Endothelial cell of umbilical vein (primary cell): ENCODE data around the gene BAMBI. TPM values are rescaled to one million over a fixed set of nuclear protein-coding genes. Genes with fewer than 3 reads are reported as not detected.

ENCODE experiments used
- BruUV-seq: library from RNA; stranded (reverse); fragments of 400-500 nt; replicated peaks from 2 replicates; lab custom pipeline; 2021; lab: Mats Ljungman, UMichigan
- CTCF ChIA-PET: fragments of 300-600, 350-600 bp; sonication (Branson Sonifier 250); formaldehyde crosslinking; loops from one replicate; lab custom pipeline; 2021; ENCODE audit warnings: antibody characterized with exemption, inconsistent platforms; lab: Charles Lee
- POLR2A ChIA-PET: fragments of 300-600, 350-600 bp; sonication (Branson Sonifier 250); formaldehyde crosslinking; loops from one replicate; lab custom pipeline; 2021; ENCODE audit warnings: antibody characterized with exemption, inconsistent platforms; lab: Charles Lee
- DNase-seq: peaks from one replicate; pipeline ENCODE4 v3.0.0-alpha.2; 2011; ENCODE audit warnings: low read depth, low spot score
- FAIRE-seq: peaks from 2 replicates; lab custom pipeline; 2011; peaks lifted over from hg19 to GRCh38; lab: Jason Lieb, UNC
- H2AFZ ChIP-seq: 2 replicates; pipeline ENCODE4 v1.6.0; 2012; ENCODE audit warnings: low read depth, low read length, control low read depth, inconsistent platforms
- H3K27ac ChIP-seq: 2 replicates; pipeline ENCODE4 v1.5.1; 2011; ENCODE audit warnings: low read depth, mild to moderate bottlenecking, control low read depth, low read length, moderate library complexity; ENCODE audit not compliant: insufficient read depth
- H3K27me3 ChIP-seq, 2 experiments: 2 replicates each; pipeline versions ENCODE4 v1.6.0 to v1.6.1; 2011; ENCODE audit warnings: low read length in 2 of 2, mixed read lengths in 1 of 2; ENCODE audit not compliant: control insufficient read depth in 2 of 2, insufficient read depth in 2 of 2
- H3K36me3 ChIP-seq, 2 experiments: 2 replicates in 1 of 2; 3 replicates in 1 of 2; pipeline ENCODE4 v1.5.1; 2011; ENCODE audit warnings: low read length in 2 of 2, mild to moderate bottlenecking in 1 of 2, moderate library complexity in 1 of 2; ENCODE audit not compliant: control insufficient read depth in 2 of 2, insufficient read depth in 2 of 2; ENCODE audit errors: extremely low read depth in 1 of 2
- H3K4me1 ChIP-seq: 3 replicates; pipeline ENCODE4 v1.5.1; 2011; ENCODE audit warnings: mild to moderate bottlenecking, low read length; ENCODE audit not compliant: control insufficient read depth, insufficient read depth; ENCODE audit errors: extremely low read depth
- H3K4me2 ChIP-seq: 2 replicates; pipeline ENCODE4 v1.6.1; 2011; ENCODE audit warnings: low read length, control low read depth, mixed read lengths; ENCODE audit not compliant: insufficient read depth
- H3K4me3 ChIP-seq, 3 experiments: fragments of 200-600 bp in 1 of 3; sonication (generic), shearing (Covaris generic) in 1 of 3; replicated peaks in 1 of 3; 2 replicates each; pipeline ENCODE4 v1.5.1; 2011 to 2016; ENCODE audit warnings: control low read depth in 3 of 3, low read length in 3 of 3, mild to moderate bottlenecking in 2 of 3, inconsistent platforms in 1 of 3, low read depth in 1 of 3, moderate library complexity in 1 of 3; ENCODE audit not compliant: insufficient read depth in 1 of 3
- H3K79me2 ChIP-seq: 2 replicates; pipeline ENCODE4 v1.6.0; 2012; ENCODE audit warnings: low read length, inconsistent platforms; ENCODE audit not compliant: control insufficient read depth, insufficient read depth
- H3K9ac ChIP-seq: replicated peaks from 2 replicates; pipeline ENCODE3; 2011; ENCODE audit warnings: low read length, control low read depth; ENCODE audit not compliant: insufficient read depth; ENCODE audit errors: extremely low read depth
- H3K9me1 ChIP-seq: replicated peaks from 3 replicates; pipeline ENCODE4 v1.6.0; 2011; ENCODE audit warnings: mild to moderate bottlenecking, low read length; ENCODE audit not compliant: control insufficient read depth, insufficient read depth; ENCODE audit errors: extremely low read depth
- H3K9me3 ChIP-seq: replicated peaks from 2 replicates; pipeline ENCODE4 v1.5.1; 2012; ENCODE audit warnings: low read length, inconsistent platforms; ENCODE audit not compliant: control insufficient read depth, insufficient read depth
- H4K20me1 ChIP-seq: replicated peaks from 2 replicates; pipeline ENCODE3; 2011; ENCODE audit warnings: mild to moderate bottlenecking, low read length; ENCODE audit not compliant: control insufficient read depth, insufficient read depth; ENCODE audit errors: extremely low read depth
- CTCF ChIP-seq, 2 donors: IDR thresholded peaks; 1 replicate in 1 of 2; 2 replicates in 1 of 2; pipeline ENCODE4 v1.5.1; 2011; ENCODE audit warnings: low read length in 2 of 2, mild to moderate bottlenecking in 2 of 2, moderate library complexity in 2 of 2, control low read depth in 1 of 2, inconsistent platforms in 1 of 2, low read depth in 1 of 2; ENCODE audit not compliant: insufficient read depth in 1 of 2; ENCODE audit errors: extremely low read depth in 1 of 2
- EZH2 ChIP-seq: IDR thresholded peaks from 2 replicates; pipeline ENCODE4 v1.6.1; 2012; ENCODE audit warnings: borderline replicate concordance, low read depth, mild to moderate bottlenecking, moderate library complexity, low read length, inconsistent platforms; ENCODE audit not compliant: severe bottlenecking
- FOS ChIP-seq: IDR thresholded peaks from 2 replicates; pipeline ENCODE4 v1.6.1; 2011; ENCODE audit warnings: mild to moderate bottlenecking, low read length, moderate library complexity, borderline replicate concordance; ENCODE audit not compliant: insufficient read depth
- GATA2 ChIP-seq: IDR thresholded peaks from 2 replicates; pipeline ENCODE4 v1.7.0; 2011; ENCODE audit warnings: low read depth, mild to moderate bottlenecking, moderate library complexity, mixed read lengths, low read length; ENCODE audit not compliant: insufficient read length, insufficient read depth
- MAX ChIP-seq: IDR thresholded peaks from 2 replicates; pipeline ENCODE4 v1.6.1; 2011; ENCODE audit not compliant: insufficient read depth, insufficient read length
- MYC ChIP-seq: IDR thresholded peaks from one replicate; pipeline ENCODE4 v1.6.1; 2011; ENCODE audit warnings: mild to moderate bottlenecking, low read depth, low read length
- POLR2A ChIP-seq: IDR thresholded peaks from 2 replicates; pipeline ENCODE4 v1.6.1; 2012; ENCODE audit warnings: low read depth, mild to moderate bottlenecking, control low read depth, low read length
- POLR2AphosphoS5 ChIP-seq: IDR thresholded peaks from 2 replicates; pipeline ENCODE4 v1.6.1; 2012; ENCODE audit warnings: low read depth, mild to moderate bottlenecking, control low read depth, low read length, moderate library complexity; ENCODE audit not compliant: insufficient read depth
- dilution Hi-C: fragments of 300-500 bp; cut with MboI; formaldehyde crosslinking; loops from one replicate; pipeline ENCODE4 v1.15.0; 2019; ENCODE audit warnings: low sequenced_read_pairs; ENCODE audit not compliant: extremely low pct_ligation_motif_present
- intact Hi-C: fragments of 100-400 bp; cut with micrococcal nuclease; formaldehyde crosslinking; loops from one replicate; pipeline ENCODE4 v1.10.0; 2022
- polyA plus RNA-seq, 4 experiments: library from polyadenylated mRNA; depleted of rRNA in 3 of 4; stranded (reverse) in 3 of 4; unstranded in 1 of 4; fragments of >200 nt; gene quantifications; 2 replicates each; pipeline versions ENCODE4 v1.2.1 to v1.2.3, GENCODE V29; 2011 to 2012; ENCODE audit warnings: missing spikeins in 1 of 4
- total RNA-seq: library from RNA; stranded (reverse); gene quantifications from 2 replicates; pipeline ENCODE4 v1.2.3, GENCODE V29; 2021

The BAMBI gene
- total and polyA plus RNA-seq, 2 donors (not counting 3 experiments of a cell fraction or from before 2014, with no cell fraction given), result 3.2 to 4.3 TPM

GRCh38 chr10:28633750-28634149 lies 43.6 kb upstream of the BAMBI start:
- Histone ChIP-seq H3K9ac (no peak overlapping the region), H3K27me3 (peaks cover 0 to 9% of the 10 kb centered on the region in 2 experiments), H3K9me3 (no peaks in the 10 kb centered on the region), H3K4me1 (no peaks in the 10 kb centered on the region), H3K9me1 (no peaks in the 10 kb centered on the region), H3K27ac (no peak overlapping the region), H3K4me3 (no peak overlapping the region), H3K36me3 (no peaks in the 10 kb centered on the region), H2AFZ (no peak overlapping the region), H4K20me1 (no peaks in the 10 kb centered on the region), H3K79me2 (no peaks in the 10 kb centered on the region), H3K4me2 (no peak overlapping the region)
- FAIRE-seq (peak; percentile 54), DNase-seq (no peak)
- dilution Hi-C loops (no loop called here), intact Hi-C loops (no loop called here)
- no TSS peak for BruUV-seq
- ChIA-PET CTCF (no interaction called here), POLR2A (no interaction called here)
- TF ChIP-seq POLR2A, result no peak
- TF ChIP-seq POLR2AphosphoS5, result no peak
- no peak for TF ChIP-seq CTCF (IDR thresholded peaks at IDR 0.05; ENCODE audit: extremely low read depth in 1 of 2, insufficient read depth in 1 of 2, low read depth in 1 of 2, low read length in 2 of 2)
- TF ChIP-seq EZH2, result no peak
- no peak for TF ChIP-seq MYC
- no peak for TF ChIP-seq GATA2

GRCh38 chr10:28637346-28637745 lies 40.0 kb upstream of the BAMBI start:
- no peak overlapping the region for H3K9ac ChIP-seq
- no peak overlapping the region for H2AFZ ChIP-seq
- intact Hi-C loops (no loop called here), dilution Hi-C loops (no loop called here)
- H3K9me1 ChIP-seq, result no peaks in the 10 kb centered on the region
- no peaks in the 10 kb centered on the region for H3K79me2 ChIP-seq
- no peak overlapping the region for H3K4me2 ChIP-seq
- DNase-seq, result no peak
- ChIA-PET POLR2A (no interaction called here), CTCF (interaction anchor here (0.7 to 3.8 kb wide), 2 partner anchors 10 to 27 kb away, joined by 3 to 19 read pairs; no protein-coding TSS in a partner anchor)
- no peaks in the 10 kb centered on the region for H3K4me1 ChIP-seq
- H3K36me3 ChIP-seq, result no peaks in the 10 kb centered on the region
- BruUV-seq, result no TSS peak
- H3K9me3 ChIP-seq, result no peaks in the 10 kb centered on the region
- H3K27ac ChIP-seq, result no peak overlapping the region
- no peaks in the 10 kb centered on the region for H3K27me3 ChIP-seq
- TF ChIP-seq POLR2A (no peak), MAX (no peak), EZH2 (no peak), GATA2 (no peak), FOS (no peak), CTCF (IDR thresholded peaks at IDR 0.05; ENCODE audit: extremely low read depth in 1 of 2, insufficient read depth in 1 of 2, low read depth in 1 of 2, low read length in 2 of 2) (no peak)
- H4K20me1 ChIP-seq, result no peaks in the 10 kb centered on the region
- no peak overlapping the region for H3K4me3 ChIP-seq
- no peak for FAIRE-seq
